Right ventricle myocardium superior (tissue), 1 donor: ENCODE data around the gene RCCD1. TPM values are rescaled to one million over a fixed set of nuclear protein-coding genes. Genes with fewer than 3 reads are reported as not detected.
"Not testable (repeated sequence)": the region's sequence is repeated elsewhere in the genome, so short reads cannot be mapped to it uniquely, and the experiment has no call there.

Experiments
- ATAC-seq: fragments of 200-7000 bp; cut with Tn5 transposase; one replicate; pipeline ENCODE4 v1.9.1; 2020; ENCODE audit warnings: mild to moderate bottlenecking; ENCODE audit not compliant: poor library complexity
- DNase-seq: peaks from one replicate; pipeline ENCODE4 v3.0.0-alpha.2; 2020
- intact Hi-C: fragments of 100-400 bp; cut with DNase I; formaldehyde crosslinking; loops from one replicate; pipeline ENCODE4 v1.11.2; 2022
- total RNA-seq: library from RNA; stranded (reverse); fragmentation: NEBNext Ultra II Directional; extraction: Animal tissue kit (Norgen Biotek cat#: 25700); gene quantifications from one replicate; pipeline ENCODE4 v1.2.1, GENCODE V29; 2021
- donor health status: DM: no; HTN: yes; CAD: no; lungs with severe emphysema.

Gene RCCD1
- total RNA-seq, 1 donor from 2014 or later, result 9.3 TPM

DNA sequence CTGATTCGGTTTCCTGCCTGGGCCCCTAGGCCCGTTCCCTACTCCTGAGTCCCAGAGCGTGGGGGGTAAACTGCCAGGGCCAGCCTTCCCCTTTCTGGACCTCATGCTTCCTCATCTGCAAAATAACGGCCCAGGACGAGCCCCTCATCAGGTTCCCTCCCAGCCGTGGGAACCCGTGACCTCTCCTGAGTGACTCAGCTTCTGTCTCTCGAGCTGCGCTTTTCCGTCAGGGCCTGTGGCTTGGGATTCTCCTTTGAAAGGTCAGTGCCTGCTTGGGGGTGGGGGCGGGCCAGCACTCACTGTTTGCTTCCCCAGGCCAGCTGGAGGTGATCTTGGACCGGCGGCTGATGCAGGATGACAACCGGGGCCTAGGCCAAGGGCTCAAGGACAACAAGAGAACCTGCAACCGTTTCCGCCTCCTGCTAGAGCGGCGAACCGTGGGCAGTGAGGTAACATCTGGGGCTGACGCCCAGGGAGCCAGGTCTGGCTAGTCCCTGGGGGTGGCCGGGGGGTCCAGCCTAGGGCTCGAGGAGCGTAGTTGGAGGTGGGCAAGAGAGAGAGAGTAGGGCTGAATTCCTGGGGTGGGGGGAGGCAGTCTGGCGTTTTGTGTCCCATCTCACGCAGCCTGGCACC lies 38.8 kb upstream of the RCCD1 start:
- peak; percentile 78 for ATAC-seq
- DNase-seq, result peak; percentile 82
- intact Hi-C loops, result no loop called here

DNA sequence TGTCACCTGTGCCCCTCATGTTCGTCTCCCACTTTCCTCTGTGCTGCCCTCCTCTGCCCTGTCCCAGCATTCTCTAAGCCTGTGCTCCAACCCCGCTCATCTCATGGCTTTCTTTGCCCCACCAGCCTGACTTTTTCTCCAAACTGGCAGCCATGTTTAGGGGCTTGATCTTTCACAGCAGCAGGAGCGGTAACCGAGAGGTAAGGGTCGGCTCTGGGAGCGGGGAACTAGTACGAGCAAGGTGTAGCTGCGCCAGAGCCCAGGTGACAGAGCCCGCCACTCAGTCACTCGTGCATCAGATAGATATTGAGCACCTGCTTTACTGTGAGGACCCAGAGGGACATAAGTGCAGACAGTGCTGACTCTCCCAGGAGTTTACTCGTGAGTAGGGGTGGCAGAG lies 38.2 kb upstream of the RCCD1 start:
- DNase-seq (peak; percentile 29), ATAC-seq (no peak)
- intact Hi-C loops, result no loop called here

DNA sequence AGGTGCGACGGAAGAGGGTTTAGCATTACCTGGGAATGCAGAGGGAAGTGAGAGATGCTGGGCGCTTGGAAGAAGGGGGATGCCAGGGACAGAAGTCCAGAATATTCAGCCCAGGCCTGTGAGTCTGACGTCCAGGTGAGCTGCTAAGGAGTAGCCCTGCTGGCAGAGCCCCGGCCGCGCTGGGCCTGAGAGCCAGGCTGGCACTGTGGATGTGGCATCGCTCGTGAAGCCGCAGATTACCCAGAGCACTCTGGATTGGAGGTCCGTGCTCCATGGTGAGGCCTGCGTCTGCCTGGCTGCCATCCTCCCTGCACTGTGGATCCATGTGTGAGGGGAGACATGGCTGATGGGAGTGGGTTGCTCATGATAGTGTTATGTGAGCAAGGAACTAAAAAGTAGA lies 37.1 kb upstream of the RCCD1 start:
- no peak for DNase-seq
- intact Hi-C loops, result no loop called here
- ATAC-seq, result no peak

DNA sequence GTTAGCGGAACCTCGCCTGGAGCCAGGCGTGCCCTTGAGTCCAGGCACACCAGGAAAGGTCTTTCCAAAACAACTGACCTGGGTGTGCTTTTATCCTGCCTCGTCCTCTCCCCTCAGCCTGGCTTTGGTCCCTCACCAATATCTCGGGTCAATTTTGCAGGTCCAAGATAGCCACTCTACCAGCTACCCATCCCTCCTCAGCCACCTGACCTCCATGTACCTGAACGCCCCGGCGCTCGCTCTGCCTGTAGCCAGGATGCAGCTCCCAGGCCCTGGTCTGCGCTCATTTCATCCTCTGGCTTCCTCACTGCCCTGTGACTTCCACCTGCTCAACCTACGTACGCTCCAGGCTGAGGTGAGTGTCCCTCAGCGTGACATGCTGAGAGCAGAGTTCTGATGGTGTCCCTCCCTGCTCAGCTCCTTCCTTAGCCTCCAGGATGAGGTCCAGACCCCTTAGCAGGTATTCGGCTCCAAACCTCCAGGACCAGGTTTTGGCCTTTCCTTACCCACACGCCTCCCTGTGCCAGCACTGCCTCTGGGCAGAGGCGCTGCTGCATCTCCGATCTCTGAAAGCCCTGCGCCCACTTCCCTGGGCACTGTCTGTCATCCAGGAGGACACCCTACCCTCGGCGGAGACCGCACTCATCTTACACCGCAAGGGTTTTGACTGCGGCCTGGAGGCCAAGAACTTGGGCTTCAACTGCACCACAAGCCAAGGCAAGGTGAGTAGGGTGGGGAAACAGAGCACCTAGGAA lies 36.5 kb upstream of the RCCD1 start:
- DNase-seq (no peak), ATAC-seq (no peak)
- intact Hi-C loops, result no loop called here

DNA sequence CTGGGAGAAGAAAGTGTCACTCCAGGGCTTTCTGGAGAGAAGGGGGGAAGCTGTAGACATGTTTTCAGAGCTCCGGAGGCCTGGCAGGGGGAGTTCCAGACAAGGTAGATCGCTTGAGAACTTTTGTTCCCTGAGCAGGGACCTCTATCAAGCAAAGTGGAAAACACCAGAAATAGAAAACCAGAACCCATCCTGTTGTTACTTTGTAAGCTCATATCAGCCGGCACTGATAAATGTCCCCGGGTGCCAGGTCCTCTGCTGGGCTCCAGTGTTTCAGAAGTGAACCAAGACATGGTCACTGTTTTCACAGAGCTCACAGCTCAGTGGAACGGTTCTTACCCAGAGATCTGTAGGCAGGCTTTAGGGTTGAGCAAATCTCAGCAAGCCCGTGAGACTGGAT lies 35.8 kb upstream of the RCCD1 start:
- intact Hi-C loops, result no loop called here
- peak; percentile 44 for ATAC-seq
- peak; percentile 57 for DNase-seq

DNA sequence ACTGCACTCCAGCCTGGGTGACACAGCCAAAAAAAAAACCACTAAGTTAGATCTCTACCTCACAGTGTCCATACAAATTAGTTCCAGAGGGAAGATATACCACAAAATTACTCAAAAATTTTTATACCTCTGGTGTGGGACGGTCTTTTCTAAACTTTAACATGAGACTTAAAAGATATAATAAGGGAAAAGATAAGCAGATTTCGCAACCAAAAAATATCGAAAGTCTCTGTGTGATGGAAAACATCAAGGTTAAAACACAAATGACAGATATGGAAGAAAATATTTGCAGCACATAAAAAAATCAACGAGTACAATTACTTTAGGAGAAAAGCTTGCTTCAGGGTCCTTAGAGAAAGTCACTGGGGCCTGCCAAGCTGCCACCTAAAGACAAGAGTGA lies 32.8 kb upstream of the RCCD1 start:
- intact Hi-C loops, result no loop called here
- ATAC-seq, result no peak
- DNase-seq, result no peak

DNA sequence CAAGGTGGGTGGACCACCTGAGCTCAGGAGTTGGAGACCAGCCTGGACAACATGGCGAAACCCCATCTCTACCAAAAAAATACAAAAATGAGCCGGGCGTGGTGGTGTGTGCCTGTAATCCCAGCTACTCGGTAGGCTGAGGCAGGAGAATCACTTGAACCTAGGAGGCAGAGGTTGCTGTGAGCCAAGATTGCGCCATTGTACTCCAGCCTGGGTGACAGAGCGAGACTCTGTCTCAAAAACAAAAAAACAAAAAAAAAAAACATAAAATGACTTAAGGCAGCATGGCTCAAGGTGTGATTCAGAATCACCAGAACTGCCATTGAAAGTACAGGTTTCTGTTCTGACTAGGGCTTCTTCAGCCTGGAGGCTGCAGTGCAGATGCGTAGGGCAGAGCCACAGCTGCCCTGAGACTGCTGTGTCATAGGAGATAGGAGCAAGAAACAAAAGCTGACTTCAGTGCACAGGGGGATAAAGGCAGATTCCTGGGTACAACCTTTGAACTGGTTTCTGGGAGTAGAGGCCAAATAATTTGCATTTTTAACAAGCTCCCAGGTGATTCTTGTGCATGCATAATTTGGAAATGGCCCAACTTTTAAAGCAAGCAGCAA lies 31.9 kb upstream of the RCCD1 start:
- ATAC-seq, intact Hi-C loops, DNase-seq: not testable (repeated sequence)

DNA sequence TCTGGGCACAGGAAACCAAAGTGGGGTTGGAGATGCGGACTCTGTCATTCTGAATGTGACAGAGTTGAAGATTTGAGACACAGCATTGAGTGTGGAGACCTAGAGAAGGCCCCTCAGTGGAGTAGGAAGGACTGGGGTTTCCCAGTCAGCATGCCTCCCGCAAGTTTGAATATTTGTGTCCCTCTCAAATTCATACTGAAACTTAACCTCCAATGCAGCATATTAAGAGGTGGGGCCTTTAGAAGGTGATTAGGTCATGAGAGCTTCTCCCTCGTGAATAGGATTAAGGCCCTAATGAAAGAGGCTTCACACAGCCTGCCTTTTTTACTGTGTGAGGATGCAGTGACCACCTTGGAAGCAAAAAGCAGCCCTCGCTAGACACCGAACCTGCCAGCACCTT lies 30.3 kb upstream of the RCCD1 start:
- intact Hi-C loops, result no loop called here

DNA sequence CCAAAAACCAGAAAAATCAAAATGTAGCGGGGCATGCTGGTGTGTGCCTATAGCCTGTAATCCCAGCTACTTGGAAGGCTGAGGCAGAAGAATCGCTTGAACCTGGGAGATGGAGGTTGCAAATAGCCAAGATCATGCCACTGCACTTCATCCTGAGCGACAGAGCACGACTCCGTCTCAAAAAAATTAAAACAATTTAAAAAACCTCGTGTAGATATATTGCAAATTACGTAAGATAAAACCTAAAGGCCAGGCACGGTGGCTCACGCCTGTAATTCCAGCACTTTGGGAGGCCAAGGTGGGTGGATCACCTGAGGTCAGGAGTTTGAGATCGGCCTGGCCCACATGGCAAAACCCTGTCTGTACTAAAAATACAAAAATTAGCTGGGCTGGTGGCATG lies 27.9 kb upstream of the RCCD1 start:
- ATAC-seq, intact Hi-C loops, DNase-seq: not testable (repeated sequence)

More for the DNA sequence above, 30.3 kb upstream of the RCCD1 start:
- ATAC-seq (no peak), DNase-seq (no peak)

DNA sequence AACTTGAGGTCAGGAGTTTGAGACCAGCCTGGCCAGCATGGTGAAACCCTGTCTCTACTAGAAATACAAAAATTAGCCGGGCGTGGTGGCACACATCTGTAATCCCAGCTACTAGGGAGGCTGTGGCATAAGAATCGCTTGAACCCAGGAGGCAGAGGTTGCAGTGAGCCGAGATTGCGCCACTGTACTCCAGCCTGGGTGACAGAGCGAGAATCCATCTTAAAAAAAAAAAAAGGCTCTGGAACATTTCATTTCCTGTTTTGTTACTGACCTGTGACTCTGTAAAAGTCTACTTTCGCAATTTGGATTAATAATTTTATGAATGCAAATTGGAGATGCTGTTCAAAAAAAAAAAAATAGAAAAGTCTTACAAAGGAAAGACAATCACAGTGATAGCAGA lies 26.6 kb upstream of the RCCD1 start:
- intact Hi-C loops, result not testable (repeated sequence)

DNA sequence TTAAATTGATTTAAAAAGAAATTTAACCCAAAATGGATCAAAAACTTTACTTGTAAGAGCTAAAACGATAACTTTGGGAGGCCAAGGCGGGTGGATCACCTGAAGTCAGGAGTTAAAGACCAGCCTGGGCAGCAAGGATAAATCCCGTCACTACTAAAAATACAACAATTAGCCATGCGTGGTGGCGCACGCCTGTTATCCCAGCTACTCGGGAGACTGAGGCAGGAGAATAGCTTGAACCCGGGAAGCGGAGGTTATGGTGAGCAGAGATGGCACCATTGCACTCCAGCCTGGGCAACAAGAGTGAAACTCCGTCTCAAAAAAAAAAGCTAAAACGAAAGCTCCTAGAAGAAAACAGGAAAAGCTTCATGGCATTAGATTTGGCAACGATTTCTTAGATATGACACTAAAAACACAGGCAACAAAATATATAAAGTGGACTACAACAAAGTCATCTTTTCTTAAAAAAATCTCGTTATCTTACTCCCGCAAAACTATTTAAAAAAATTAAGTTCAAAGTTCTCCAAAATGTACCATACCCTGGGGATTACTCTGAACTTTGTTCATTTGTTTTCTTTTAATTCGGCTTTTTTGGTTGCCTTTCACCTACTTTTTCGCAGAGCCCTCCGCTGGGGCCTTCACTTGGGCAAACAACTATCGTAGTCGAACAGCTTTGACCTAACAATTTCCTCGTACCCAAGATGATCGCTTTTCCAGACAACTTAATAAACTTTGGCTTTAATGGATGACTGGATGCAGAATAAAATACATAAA lies 25.3 kb upstream of the RCCD1 start:
- intact Hi-C loops, result no loop called here
- no peak for ATAC-seq
- DNase-seq, result no peak

More for the DNA sequence above, 26.6 kb upstream of the RCCD1 start:
- not testable (repeated sequence) for ATAC-seq, DNase-seq

DNA sequence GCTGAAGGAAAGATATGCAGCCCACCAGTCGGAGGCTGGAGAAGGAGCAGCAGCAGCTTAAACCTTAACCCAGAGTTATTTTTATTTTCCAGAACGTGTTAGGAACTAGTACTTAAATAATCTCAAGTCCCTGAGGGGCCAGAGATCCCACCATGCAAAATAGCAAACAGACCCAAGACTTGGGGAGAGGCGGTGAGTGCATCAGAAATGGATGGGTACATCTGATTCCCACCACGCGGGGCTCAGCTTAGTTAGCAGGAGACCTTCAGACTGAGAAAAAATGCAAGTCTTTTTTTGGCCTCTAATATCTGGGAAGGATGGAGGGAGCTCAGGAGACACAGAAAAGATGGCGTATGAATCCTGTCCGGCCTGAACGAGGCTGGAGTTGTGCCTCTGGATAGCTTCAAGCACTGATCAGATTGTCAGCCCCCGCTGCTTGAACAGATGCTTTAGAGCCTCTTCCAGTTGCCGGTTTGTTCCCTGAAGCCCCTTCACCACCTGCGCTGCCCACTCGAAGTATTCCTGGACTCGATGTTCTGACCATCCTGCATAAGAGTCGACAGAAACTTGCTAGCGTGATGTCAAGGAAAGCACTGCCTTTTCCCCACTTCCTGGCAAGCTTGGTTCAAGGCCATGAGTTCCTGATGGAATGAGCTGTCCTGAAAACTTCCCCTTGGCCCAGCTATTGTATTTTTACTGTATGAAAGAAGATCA lies 23.7 kb upstream of the RCCD1 start:
- no peak for ATAC-seq
- intact Hi-C loops, result no loop called here
- DNase-seq, result no peak

DNA sequence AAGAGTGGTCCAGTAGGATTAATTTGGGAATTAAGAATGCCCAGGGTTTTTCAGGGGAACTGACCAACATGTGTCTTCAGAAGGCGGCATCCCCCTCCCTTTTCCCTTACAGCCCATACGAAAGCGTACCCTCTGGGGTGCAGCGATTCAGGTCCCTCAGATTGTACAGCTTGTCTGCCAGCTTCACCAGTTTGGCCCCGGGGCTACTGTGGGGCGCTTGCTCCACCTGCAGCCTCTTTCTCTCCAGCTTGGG lies 23.2 kb upstream of the RCCD1 start:
- DNase-seq, result no peak
- no peak for ATAC-seq
- intact Hi-C loops, result no loop called here

DNA sequence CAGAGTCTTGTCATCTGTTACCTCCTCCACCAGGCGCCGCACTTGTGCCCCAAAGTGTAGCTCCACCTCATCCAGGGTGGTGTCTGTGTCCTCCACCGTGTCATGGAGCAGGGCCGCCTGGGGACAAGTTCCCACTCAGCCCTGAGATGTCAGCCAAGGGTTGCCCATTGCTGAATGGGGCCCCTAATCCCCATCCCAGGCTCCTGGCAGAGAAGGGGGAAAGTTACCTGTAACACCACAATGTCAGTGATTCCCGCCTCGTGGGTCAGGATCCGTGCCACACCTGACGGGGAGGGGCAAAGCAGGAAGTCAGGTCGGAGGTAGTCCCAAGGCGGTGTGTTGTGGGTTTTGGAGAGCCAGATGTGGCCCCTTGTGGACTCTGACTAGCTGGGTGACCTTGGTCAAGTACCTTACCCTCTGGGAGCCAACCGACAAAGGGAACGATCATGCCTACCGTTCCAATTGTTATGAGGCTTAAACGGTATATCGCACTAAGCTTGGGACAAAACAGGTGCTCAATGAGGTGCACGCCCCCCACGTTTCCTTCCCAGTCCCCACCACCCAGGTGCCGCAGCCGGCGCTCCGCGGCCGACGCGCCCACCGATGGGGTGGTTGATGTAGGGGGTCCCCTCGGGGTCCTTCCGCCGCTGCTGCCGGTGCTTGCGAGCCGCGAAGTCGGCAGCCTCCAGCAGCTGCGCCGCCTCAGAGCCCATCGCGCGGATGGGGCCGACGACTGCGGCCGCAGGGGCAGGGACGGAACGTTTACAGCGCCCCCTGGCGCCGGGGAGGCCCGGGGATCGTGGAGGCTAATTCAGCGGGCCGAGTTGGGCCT lies 22.6 kb upstream of the RCCD1 start, which contains the start of gene HDDC3:
HDDC3 (minus strand) TSS at position 722 of the 832 bp plus-strand sequence; CDS start at position 713, 9 bp downstream.
- intact Hi-C loops, result loop anchor here (2.0 kb wide), 1 partner anchor 29 kb away; the partner anchor contains the start of gene MAN2A2
- peak; percentile 69 for ATAC-seq

DNA sequence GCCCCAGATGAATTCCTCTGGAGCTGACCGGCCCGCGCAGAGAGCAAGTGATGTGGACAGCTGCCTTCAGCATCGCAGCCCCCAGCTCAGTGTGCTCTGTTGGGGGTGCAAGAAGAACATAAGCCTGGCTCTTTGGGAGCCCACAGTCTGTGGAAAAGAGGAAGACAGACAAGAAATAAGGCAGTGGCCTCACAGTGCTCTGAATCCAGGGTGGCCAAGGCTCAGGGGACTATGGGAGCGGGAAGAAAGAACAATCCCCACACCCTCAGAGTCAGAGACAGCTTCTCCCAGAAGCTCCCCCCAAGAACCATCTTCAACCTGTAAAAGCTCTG lies 22.1 kb upstream of the RCCD1 start:
- intact Hi-C loops, result loop anchor here (2.0 kb wide), 1 partner anchor 30 kb away; the partner anchor contains the start of gene MAN2A2
- ATAC-seq (no peak), DNase-seq (no peak)

More for the DNA sequence above, 22.6 kb upstream of the RCCD1 start, which contains the start of gene HDDC3:
- peak; percentile 95 for DNase-seq

DNA sequence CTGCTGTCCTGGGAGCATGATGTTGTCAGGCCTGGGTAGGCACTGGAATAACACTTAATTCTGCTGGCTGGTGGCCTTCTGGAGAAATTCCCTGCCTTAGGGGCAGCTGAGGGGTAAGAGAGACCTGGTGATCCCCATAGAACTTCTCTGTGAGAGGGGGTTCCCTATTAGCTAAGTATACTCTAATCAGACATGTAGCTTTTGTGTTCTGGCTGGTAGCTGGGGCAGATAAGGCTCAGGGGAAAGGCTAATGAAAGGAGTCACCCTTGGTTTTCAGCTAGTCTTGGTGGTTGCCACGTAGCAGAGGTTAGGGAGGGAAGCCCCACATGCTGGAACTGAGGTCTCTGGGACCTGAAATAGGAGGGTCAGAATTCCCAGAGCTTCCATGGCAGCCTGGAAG lies 21.4 kb upstream of the RCCD1 start:
- DNase-seq (no peak), ATAC-seq (no peak)
- intact Hi-C loops, result loop anchor here (2.0 kb wide), 1 partner anchor 30 kb away; the partner anchor contains the start of gene MAN2A2

DNA sequence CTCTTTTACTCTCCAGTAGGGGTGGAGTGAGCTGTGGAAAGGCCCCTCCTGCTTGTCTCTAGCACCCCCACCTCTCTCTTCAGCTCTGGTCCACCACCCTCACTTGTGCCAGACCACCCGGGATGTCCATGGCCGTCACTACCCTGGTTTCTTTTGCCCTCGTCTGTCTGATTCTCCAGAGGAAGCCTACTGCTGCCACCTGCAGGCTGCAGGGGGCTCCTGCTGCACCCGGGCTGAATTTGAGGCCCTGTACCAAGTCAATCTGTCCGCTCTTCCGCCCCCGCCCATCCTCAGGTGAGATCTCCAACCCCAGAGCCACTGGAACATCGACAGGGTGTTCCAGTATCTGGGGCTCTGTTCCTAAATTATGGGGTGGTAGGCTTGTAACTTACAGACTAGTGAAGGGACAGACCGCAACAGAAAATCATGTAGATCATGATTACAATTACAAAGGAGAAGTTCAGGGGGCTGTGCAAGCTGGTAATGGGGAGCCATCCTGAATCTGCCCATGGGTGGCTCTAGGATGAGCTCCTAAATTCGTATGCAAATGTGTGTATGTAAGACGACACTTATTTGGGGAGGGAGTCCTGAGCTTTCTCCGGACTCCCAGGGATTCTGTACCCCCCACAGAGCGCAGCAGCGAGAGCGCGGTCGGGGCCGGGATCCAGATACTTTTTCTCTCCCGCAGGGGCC lies 20.3 kb upstream of the RCCD1 start:
- intact Hi-C loops, result no loop called here

More for the DNA sequence above, 20.3 kb upstream of the RCCD1 start:
- DNase-seq (peak; percentile 90), ATAC-seq (peak; percentile 58)
